HUES6 (cell line): ENCODE data around the gene PCDH12.

Experiments used
- H3K27ac ChIP-seq: 2 replicates; pipeline ENCODE4 v1.7.0; 2013; ENCODE audit warnings: low read depth, mild to moderate bottlenecking, low read length, inconsistent platforms
- H3K27me3 ChIP-seq: 2 replicates; pipeline ENCODE4 v1.6.1; 2013; ENCODE audit warnings: low read length; ENCODE audit not compliant: control insufficient read depth, insufficient read depth
- H3K36me3 ChIP-seq: 2 replicates; pipeline ENCODE4 v1.6.1; 2013; ENCODE audit warnings: low read length; ENCODE audit not compliant: control insufficient read depth, insufficient read depth
- H3K4me1 ChIP-seq: 2 replicates; pipeline ENCODE4 v1.6.1; 2013; ENCODE audit warnings: low read length; ENCODE audit not compliant: control insufficient read depth, insufficient read depth
- H3K4me3 ChIP-seq: 2 replicates; pipeline ENCODE4 v1.5.1; 2013; ENCODE audit warnings: low read depth, low read length
- H3K9ac ChIP-seq: one replicate; pipeline ENCODE4 v1.6.1; 2013; ENCODE audit warnings: mild to moderate bottlenecking, low read length
- H3K9me3 ChIP-seq: 2 replicates; pipeline ENCODE4 v1.6.1; 2013; ENCODE audit warnings: low read depth, low read length; ENCODE audit not compliant: control insufficient read depth, insufficient read depth

PCDH12 gene

DNA sequence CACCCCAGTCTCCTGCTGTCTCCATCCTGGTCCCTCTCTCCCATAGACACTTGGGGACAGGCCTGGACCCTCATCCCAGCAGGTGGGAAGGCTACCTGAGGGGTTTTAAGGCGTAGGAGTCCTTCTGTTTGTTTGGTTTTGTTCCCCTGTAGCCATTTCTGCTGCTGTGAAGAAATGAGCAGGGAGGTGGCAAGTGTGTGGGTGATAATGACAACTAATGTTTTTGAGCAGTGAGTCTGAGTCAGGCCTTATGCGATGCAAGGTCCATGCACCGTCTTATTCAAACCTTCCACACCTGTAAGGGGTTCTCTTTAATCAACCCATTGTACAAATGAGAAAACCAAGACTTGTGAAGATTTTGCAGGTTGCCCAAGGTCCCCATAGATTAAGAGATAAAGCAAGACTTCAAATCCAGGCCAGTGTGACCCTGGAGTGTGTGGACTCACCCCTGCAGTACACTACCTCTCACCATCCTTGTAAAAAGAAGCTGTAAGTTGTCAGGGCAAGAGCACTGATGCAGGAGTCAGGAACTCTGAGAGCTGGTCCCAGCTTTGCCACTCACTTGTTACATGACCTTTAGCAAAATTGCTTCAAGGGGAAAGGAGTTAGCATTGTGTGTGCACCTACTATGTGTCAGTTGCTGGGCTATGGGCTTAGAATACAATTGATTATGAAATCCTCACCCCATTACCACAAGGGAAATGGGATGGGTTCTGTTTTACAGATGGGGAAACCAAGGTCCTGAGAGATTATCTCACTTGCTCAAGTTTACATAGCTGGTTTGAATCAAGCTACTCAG lies 7.6 kb downstream of the PCDH12 start:
- no peaks in the 10 kb centered on the region for H3K36me3 ChIP-seq
- H3K4me1 ChIP-seq = peaks cover 12% of the 10 kb centered on the region
- no peaks in the 10 kb centered on the region for H3K27me3 ChIP-seq
- H3K27ac ChIP-seq = no peak overlapping the region
- H3K9ac ChIP-seq = no peak overlapping the region
- H3K4me3 ChIP-seq = no peak overlapping the region
- no peaks in the 10 kb centered on the region for H3K9me3 ChIP-seq

DNA sequence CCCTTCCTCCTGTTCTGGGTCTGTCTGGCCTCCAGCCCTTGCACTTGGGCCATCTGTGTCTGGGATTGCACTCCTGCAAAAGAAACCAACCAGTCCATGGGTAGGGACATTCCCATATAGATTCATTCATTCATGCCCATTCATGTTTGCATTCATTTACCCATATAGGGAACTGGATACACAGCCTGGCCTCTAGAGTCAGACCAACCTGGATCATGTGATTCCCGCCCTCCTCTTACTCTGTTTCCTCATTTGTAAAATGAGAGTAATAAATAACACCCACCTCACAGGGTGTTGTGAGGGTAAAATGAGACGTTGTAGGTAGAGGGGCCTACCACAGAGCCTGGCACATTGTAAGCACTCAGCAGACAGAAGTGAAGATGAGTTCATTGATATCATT lies 8.5 kb downstream of the PCDH12 start:
- no peak overlapping the region for H3K9ac ChIP-seq
- no peak overlapping the region for H3K27ac ChIP-seq
- no peak overlapping the region for H3K4me3 ChIP-seq
- no peaks in the 10 kb centered on the region for H3K36me3 ChIP-seq
- H3K9me3 ChIP-seq = no peaks in the 10 kb centered on the region
- H3K27me3 ChIP-seq = no peaks in the 10 kb centered on the region
- H3K4me1 ChIP-seq = peaks cover 14% of the 10 kb centered on the region

DNA sequence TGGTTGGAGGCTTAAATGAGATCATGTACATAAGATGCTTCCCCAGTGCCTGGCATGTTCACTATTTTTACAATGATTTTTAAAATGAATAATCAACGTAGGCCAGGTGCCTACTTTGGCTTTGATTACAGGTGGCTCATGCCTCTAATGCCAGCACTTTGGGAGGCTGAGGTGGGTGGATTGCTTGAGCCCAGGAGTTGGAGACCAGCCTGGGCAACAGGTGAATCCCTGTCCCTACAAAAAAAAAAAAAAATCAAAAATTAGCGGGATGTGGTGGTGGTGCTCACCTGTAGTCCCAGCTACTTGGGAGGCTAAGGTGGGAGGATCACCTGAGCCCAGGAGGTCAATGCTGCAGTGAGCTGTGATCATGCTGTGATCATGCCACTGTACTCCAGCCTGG lies 9.2 kb downstream of the PCDH12 start:
- Histone ChIP-seq H3K4me3 (no peak overlapping the region), H3K9me3 (no peaks in the 10 kb centered on the region), H3K4me1 (peaks cover 14% of the 10 kb centered on the region), H3K27ac (no peak overlapping the region), H3K36me3 (no peaks in the 10 kb centered on the region), H3K27me3 (no peaks in the 10 kb centered on the region), H3K9ac (no peak overlapping the region)

DNA sequence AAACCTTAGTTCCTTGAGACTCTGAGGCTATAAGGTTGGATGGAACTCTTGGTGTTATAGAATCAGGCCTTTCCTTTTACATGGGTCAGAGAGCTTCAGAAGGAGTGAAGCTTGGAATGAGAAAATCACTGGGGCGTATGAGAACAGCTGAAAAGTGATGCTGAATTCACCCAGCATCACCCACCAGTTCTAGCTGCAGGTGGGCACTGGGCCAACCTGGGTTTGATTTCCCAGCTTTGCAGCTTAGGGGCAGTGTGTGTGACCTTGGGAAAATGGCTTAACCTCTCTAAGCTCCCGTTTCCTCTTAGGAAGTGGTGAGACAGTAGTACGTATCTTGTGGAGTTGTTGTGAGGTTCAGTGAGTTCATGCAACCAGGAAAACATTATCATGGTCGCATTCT lies 10.7 kb downstream of the PCDH12 start:
- Histone ChIP-seq H3K4me1 (peaks cover 14% of the 10 kb centered on the region), H3K27me3 (no peaks in the 10 kb centered on the region), H3K27ac (no peak overlapping the region)

DNA sequence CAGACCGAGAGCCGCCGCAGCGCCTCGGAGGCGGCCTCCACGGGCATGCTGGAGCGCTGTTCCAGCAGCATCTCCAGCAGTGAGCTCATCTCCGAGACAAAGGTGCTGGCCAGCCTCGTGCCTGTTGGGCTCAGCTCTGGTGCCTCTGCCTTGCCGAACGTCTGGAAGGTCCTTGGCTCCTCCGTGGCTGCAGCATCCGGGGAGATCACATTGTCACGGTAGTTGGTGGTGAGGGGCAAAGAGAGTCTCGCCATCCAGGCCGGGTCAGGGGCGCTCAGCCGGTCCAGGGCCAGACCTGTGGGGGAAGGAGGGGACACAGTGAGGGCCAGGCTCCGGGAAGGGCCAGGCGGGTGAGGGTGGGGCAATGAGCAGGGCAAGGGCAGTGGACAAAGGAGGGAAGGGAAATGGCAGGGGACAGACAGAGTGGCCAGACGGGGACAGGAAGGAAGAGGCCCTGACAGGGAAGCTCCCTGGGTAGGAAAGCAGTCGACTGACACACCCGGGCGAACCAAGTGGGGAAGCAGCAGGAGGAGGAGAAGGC lies 12.4 kb downstream of the PCDH12 start:
- no peak overlapping the region for H3K27ac ChIP-seq
- no peaks in the 10 kb centered on the region for H3K9me3 ChIP-seq
- H3K4me1 ChIP-seq = peaks cover 12% of the 10 kb centered on the region
- H3K4me3 ChIP-seq = no peak overlapping the region
- H3K36me3 ChIP-seq = peaks cover under 1% of the 10 kb centered on the region; the same call in 1 of the 2 replicates
- no peaks in the 10 kb centered on the region for H3K27me3 ChIP-seq
- no peak overlapping the region for H3K9ac ChIP-seq

More for the DNA sequence above, 10.7 kb downstream of the PCDH12 start:
- Histone ChIP-seq H3K4me3 (no peak overlapping the region), H3K36me3 (no peaks in the 10 kb centered on the region), H3K9ac (no peak overlapping the region), H3K9me3 (no peaks in the 10 kb centered on the region)

DNA sequence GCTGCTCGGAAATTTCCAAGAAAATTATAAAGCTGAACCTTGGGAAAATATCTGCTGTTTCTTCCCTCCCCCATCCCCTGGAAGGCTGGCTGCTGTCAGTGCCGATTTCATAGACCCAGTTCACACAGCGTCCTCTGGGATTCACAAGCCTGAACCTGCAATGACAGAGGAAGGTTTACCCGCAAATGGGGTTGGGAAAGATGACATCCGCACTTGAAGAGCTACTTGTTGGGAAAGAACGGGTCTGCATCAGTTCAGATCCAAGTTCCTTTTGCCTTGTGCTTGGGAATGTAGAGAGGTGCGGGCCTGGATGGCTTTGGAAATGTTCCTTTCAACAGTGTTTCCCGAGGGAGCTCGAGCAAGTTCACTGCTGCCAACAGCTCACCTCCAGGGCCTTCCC lies 13.9 kb downstream of the PCDH12 start:
- Histone ChIP-seq H3K36me3 (peaks cover 12% of the 10 kb centered on the region), H3K9me3 (no peaks in the 10 kb centered on the region), H3K9ac (no peak overlapping the region), H3K27me3 (no peaks in the 10 kb centered on the region), H3K4me1 (peaks cover 12% of the 10 kb centered on the region), H3K27ac (no peak overlapping the region), H3K4me3 (no peak overlapping the region)

DNA sequence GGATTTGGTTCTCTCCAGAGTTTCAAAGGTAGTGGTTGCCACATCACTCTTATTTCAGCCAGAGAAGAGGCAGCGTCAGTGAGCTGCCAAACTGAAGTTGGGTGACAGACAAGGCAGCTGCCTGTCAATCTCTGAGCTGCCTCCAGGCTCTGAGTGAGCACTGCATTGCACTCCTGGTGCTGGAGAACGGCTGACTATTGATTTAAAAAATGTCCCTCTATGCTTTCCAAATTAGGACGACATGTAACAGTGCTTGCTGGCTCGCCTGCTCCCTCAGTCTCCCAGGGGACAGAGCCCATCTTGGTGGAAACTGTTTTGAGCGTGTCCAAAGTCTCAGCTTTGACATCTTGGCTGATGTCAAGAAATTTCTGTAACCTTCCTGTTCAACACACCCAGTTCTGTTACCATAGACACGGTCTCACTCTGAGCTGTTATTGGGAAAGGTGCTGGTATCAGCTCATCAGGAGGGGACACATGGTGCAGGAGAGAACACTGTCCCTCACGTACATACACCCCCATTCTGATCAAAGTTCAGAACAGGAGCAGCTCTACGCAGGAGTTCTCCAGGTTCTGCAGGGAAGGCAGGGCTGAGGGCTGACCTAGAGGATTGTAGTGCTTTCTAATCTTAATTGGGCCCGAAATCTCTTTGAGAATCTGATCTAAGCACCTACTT lies 15.7 kb downstream of the PCDH12 start:
- no peak overlapping the region for H3K27ac ChIP-seq
- no peaks in the 10 kb centered on the region for H3K27me3 ChIP-seq
- no peaks in the 10 kb centered on the region for H3K9me3 ChIP-seq
- H3K36me3 ChIP-seq = peaks cover 25% of the 10 kb centered on the region
- no peak overlapping the region for H3K4me3 ChIP-seq
- H3K4me1 ChIP-seq = peaks cover 12% of the 10 kb centered on the region
- no peak overlapping the region for H3K9ac ChIP-seq

DNA sequence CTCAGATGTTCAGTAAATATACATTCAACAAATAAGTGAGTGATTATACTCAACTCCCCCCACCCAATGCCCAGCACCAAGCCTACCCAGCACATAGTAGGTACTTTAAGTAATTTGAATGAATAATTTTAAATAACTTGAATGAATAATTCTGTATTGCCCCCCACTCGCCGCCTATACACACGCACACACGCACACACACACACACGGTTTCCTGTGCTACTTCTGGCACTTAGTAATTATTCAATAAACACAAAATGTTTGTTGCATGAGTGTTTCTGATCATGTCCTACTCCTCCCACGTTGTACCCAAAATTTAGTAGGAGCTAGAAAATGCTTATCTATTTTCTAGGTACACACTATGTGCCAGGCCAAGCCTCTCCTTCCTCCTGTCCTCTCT lies 16.2 kb downstream of the PCDH12 start:
- Histone ChIP-seq H3K27me3 (no peaks in the 10 kb centered on the region), H3K27ac (no peak overlapping the region), H3K9ac (no peak overlapping the region), H3K36me3 (peaks cover 30% of the 10 kb centered on the region), H3K9me3 (no peaks in the 10 kb centered on the region), H3K4me3 (no peak overlapping the region), H3K4me1 (peaks cover 12% of the 10 kb centered on the region)

DNA sequence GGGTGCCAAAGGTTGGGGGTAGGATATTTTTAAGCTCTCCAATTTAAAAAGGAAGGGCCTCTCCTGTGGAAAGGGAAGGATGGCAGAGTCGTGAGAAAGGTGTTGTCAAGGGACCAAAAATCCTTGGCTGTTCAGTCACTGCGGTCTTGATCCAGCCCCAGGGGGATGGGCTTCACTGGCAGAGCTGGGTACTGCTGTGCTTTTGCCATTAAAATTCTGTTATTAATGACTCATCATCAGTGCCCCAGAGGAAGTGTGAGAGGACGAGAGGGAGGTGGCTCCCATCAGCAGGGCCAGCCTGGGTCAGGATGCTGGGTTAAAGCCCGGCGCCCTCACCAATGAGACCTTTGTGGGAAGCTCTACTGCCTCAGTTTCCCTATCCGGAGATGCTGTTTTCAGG lies 16.7 kb downstream of the PCDH12 start:
- no peak overlapping the region for H3K27ac ChIP-seq
- no peak overlapping the region for H3K4me3 ChIP-seq
- H3K9me3 ChIP-seq = no peaks in the 10 kb centered on the region
- no peak overlapping the region for H3K9ac ChIP-seq
- H3K27me3 ChIP-seq = no peaks in the 10 kb centered on the region
- peaks cover 35% of the 10 kb centered on the region for H3K36me3 ChIP-seq
- peaks cover 12% of the 10 kb centered on the region for H3K4me1 ChIP-seq

DNA sequence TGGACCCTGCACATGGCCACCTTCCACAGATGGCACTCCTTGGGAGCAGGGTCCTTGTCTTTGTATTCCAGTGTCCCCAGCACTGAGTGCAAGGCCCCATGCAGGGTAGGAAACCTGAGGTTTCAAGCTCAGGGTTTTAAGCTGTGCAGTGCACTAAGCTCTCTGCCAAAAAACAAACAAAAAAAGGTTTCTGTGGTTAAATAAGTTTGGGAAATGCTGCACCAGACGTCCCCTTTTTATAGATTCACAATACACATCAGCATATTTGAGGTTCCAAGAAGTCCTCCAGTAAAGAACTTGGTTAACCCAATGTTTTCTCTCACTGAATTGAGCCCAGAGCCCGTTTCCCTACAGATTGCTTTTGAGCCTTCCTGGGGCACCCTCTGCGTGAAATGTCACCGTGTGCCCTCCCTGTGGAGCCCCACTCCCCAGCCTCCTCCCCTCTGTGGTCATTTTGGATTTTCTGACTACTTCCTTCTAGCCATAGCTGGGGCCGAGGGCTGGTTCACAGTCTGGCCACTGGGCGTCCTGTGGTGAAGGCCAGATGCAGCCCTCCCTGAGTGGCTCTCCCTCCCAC lies 17.2 kb downstream of the PCDH12 start:
- Histone ChIP-seq H3K9ac (no peak overlapping the region), H3K9me3 (no peaks in the 10 kb centered on the region), H3K27ac (no peak overlapping the region), H3K27me3 (no peaks in the 10 kb centered on the region), H3K36me3 (peaks cover 40% of the 10 kb centered on the region), H3K4me3 (no peak overlapping the region), H3K4me1 (peaks cover 9% of the 10 kb centered on the region)

DNA sequence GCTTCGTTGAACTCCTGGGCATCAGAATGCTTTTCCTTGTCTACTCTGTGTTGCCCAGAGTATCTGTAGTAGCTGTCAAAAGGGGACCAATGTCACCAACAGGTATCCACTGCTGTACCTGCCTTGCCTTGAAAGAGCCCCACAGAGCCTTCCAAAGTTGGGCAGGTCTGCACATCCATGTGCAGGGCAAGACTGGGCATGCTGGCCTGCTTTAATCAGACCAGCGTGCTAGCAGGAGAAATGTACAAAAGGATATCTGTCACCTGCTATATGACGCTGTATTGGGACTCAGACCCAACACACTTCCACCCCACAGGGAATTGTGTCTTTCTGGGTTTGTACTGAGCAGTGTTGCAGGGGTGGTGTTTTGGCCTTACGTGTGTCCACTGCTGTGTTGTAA lies 22.5 kb downstream of the PCDH12 start:
- H3K27me3 ChIP-seq = no peaks in the 10 kb centered on the region

More for the DNA sequence above, 22.5 kb downstream of the PCDH12 start:
- Histone ChIP-seq H3K4me1 (no peaks in the 10 kb centered on the region), H3K4me3 (no peak overlapping the region), H3K27ac (no peak overlapping the region), H3K9ac (no peak overlapping the region), H3K9me3 (no peaks in the 10 kb centered on the region), H3K36me3 (peaks cover 88% of the 10 kb centered on the region)
